ENCODE measurements around the gene CASQ2.

DNA sequence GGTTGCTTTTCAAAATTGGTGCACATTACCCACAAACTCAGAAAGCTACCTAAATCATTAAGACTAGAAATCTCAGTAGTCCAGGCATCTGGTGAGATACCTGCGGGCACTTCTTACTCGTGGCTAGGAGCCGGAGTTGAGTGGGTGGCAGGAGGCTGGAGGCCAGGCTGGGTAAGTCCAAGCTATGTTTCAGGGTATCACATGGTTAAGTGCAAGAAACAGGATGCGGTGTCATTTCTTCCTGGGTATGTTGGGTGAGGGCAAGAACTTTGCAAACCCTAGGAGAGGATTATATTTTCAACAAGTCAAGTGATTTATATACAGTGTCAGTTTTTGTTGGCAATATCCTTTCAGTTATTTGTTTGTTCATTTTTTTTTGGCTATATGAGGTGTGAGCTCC, 85.7 kb downstream of the CASQ2 start:
- TF ChIP-seq CTCF (IDR thresholded peaks at IDR 0.05; ENCODE audit: low read length) (no peak), EZH2 (optimal IDR thresholded peaks at IDR 0.05; ENCODE audit: low read depth, low read length) (no peak), EZH2phosphoT487 (IDR thresholded peaks at IDR 0.05; ENCODE audit: low read length) (no peak)

Data from MM.1S (cell line).